GM23338 (cell line): ENCODE data around the gene GABPB1. TPM values are rescaled to one million over a fixed set of nuclear protein-coding genes. Genes with fewer than 3 reads are reported as not detected.

Experiments used
- ATAC-seq: fragments of 200-7000 bp; cut with Tn5 transposase; 3 replicates; pipeline ENCODE4 v1.9.1; 2020
- DNase-seq: peaks from one replicate; pipeline ENCODE4 v3.0.0-alpha.2; 2015; ENCODE audit warnings: low spot score
- H2AFZ ChIP-seq: fragments of 200-600 bp; sonication (generic); 2 replicates; pipeline ENCODE4 v1.8.0; 2016; ENCODE audit warnings: antibody characterized with exemption, mild to moderate bottlenecking, moderate library complexity
- H3F3A ChIP-seq: fragments of 200-600 bp; sonication (generic); replicated peaks from 2 replicates; pipeline ENCODE4 v1.8.0; 2017; ENCODE audit warnings: antibody characterized with exemption, mixed run types, low read depth
- H3K27ac ChIP-seq: fragments of 200-600 bp; sonication (generic); 2 replicates; pipeline ENCODE4 v1.6.1; 2016; ENCODE audit warnings: low read depth
- H3K27me3 ChIP-seq: fragments of 200-600 bp; sonication (generic); 2 replicates; pipeline ENCODE4 v1.8.0; 2016; ENCODE audit warnings: mild to moderate bottlenecking, mixed run types, moderate library complexity; ENCODE audit not compliant: insufficient read depth
- H3K36me3 ChIP-seq: fragments of 200-600 bp; sonication (generic); 2 replicates; pipeline ENCODE4 v1.8.0; 2016; ENCODE audit warnings: mild to moderate bottlenecking; ENCODE audit not compliant: insufficient read depth
- H3K4me1 ChIP-seq: fragments of 200-600 bp; sonication (generic); 2 replicates; pipeline ENCODE4 v1.8.0; 2016; ENCODE audit warnings: mild to moderate bottlenecking, moderate library complexity; ENCODE audit not compliant: insufficient read depth
- H3K4me2 ChIP-seq: fragments of 200-600 bp; sonication (generic); 2 replicates; pipeline ENCODE4 v1.7.1; 2017; ENCODE audit warnings: mixed run types
- H3K4me3 ChIP-seq: fragments of 200-600 bp; sonication (generic); 2 replicates; pipeline ENCODE4 v1.6.1; 2016; ENCODE audit warnings: mixed run types
- H3K79me2 ChIP-seq: fragments of 200-600 bp; sonication (generic); replicated peaks from 2 replicates; pipeline ENCODE4 v1.8.0; 2017; ENCODE audit warnings: mild to moderate bottlenecking; ENCODE audit not compliant: insufficient read depth
- H3K9me2 ChIP-seq: fragments of 200-600 bp; sonication (generic); 2 replicates; pipeline ENCODE4 v1.8.0; 2017; ENCODE audit not compliant: insufficient read depth
- H4K20me1 ChIP-seq: fragments of 200-600 bp; sonication (generic); replicated peaks from 2 replicates; pipeline ENCODE4 v1.8.0; 2017; ENCODE audit warnings: mild to moderate bottlenecking; ENCODE audit not compliant: insufficient read depth
- H3K27ac Mint-ChIP-seq: 2 replicates; pipeline ENCODE4 v1.8.0; 2020; ENCODE audit warnings: inconsistent platforms, mild to moderate bottlenecking, moderate library complexity, mixed read lengths
- H3K27me3 Mint-ChIP-seq: 3 replicates; pipeline ENCODE4 v1.8.0; 2022; ENCODE audit warnings: low read depth, mild to moderate bottlenecking, moderate library complexity, mixed read lengths, inconsistent platforms; ENCODE audit not compliant: insufficient read depth, poor library complexity
- H3K36me3 Mint-ChIP-seq: 3 replicates; pipeline ENCODE4 v1.8.0; 2021; ENCODE audit warnings: low read depth, mild to moderate bottlenecking, inconsistent platforms, moderate library complexity, mixed read lengths
- H3K4me1 Mint-ChIP-seq: 3 replicates; pipeline ENCODE4 v1.8.0; 2020; ENCODE audit warnings: mild to moderate bottlenecking, inconsistent platforms, mixed read lengths
- H3K4me3 Mint-ChIP-seq: 3 replicates; pipeline ENCODE4 v1.8.0; 2021; ENCODE audit warnings: moderate library complexity, mild to moderate bottlenecking, inconsistent platforms, mixed read lengths
- H3K9me3 Mint-ChIP-seq: 3 replicates; pipeline ENCODE4 v1.8.0; 2020; ENCODE audit warnings: moderate library complexity, mild to moderate bottlenecking, inconsistent platforms, mixed read lengths
- CREB1 ChIP-seq: fragments of 250-450 bp; sonication (Bioruptor Pico); IDR thresholded peaks from 2 replicates; pipeline ENCODE4 v1.5.0; 2020; ENCODE audit warnings: low read depth, mild to moderate bottlenecking, moderate library complexity
- CTCF ChIP-seq, 2 experiments: fragments of 200-600 bp in 1 of 2; sonication (generic) in 1 of 2; conservative IDR thresholded peaks; 2 replicates each; pipeline versions ENCODE4 v1.5.1 to v1.6.1; 2016 to 2017; ENCODE audit warnings: antibody characterized with exemption in 2 of 2, low read depth in 2 of 2, mild to moderate bottlenecking in 2 of 2, moderate library complexity in 1 of 2
- ETS1 ChIP-seq: IDR thresholded peaks from 2 replicates; pipeline ENCODE4 v1.6.1; 2016; ENCODE audit warnings: antibody characterized with exemption
- EZH2 ChIP-seq: fragments of 200-600 bp; sonication (generic); IDR thresholded peaks from one replicate; pipeline ENCODE4 v1.8.0; 2017; ENCODE audit warnings: antibody characterized with exemption, mild to moderate bottlenecking, low read depth; ENCODE audit not compliant: unreplicated experiment
- EZH2phosphoT487 ChIP-seq: fragments of 200-600 bp; sonication (generic); IDR thresholded peaks from one replicate; pipeline ENCODE4 v1.8.1; 2018; ENCODE audit warnings: antibody characterized with exemption; ENCODE audit not compliant: unreplicated experiment
- JUNB ChIP-seq: IDR thresholded peaks from one replicate; pipeline ENCODE4 v1.6.1; 2016; ENCODE audit warnings: antibody characterized with exemption; ENCODE audit not compliant: unreplicated experiment
- NANOG ChIP-seq: IDR thresholded peaks from 2 replicates; pipeline ENCODE4 v1.6.1; 2016; ENCODE audit warnings: antibody characterized with exemption, borderline replicate concordance
- POLR2AphosphoS5 ChIP-seq: IDR thresholded peaks from 2 replicates; pipeline ENCODE4 v1.6.1; 2016; ENCODE audit warnings: antibody characterized with exemption, low read depth
- REST ChIP-seq: IDR thresholded peaks from one replicate; pipeline ENCODE4 v1.6.1; 2018; ENCODE audit warnings: antibody characterized with exemption; ENCODE audit not compliant: unreplicated experiment
- STAT1 ChIP-seq: IDR thresholded peaks from one replicate; pipeline ENCODE4 v1.6.1; 2016; ENCODE audit warnings: antibody characterized with exemption; ENCODE audit not compliant: unreplicated experiment
- ZNF114 ChIP-seq: fragments of 250-450 bp; sonication (Bioruptor Pico); IDR thresholded peaks from 2 replicates; pipeline ENCODE4 v1.5.0; 2020; ENCODE audit warnings: mild to moderate bottlenecking, moderate library complexity
- ZNF331 ChIP-seq: fragments of 250-450 bp; sonication (Bioruptor Pico); IDR thresholded peaks from 2 replicates; pipeline ENCODE4 v1.5.0; 2020; ENCODE audit warnings: low read depth, mild to moderate bottlenecking, moderate library complexity
- ZNF462 ChIP-seq: fragments of 250-450 bp; sonication (Bioruptor Pico); IDR thresholded peaks from 2 replicates; pipeline ENCODE4 v1.5.0; 2020; ENCODE audit warnings: mild to moderate bottlenecking, moderate library complexity
- polyA plus RNA-seq: library from polyadenylated mRNA; unstranded; fragments of >200 nt; fragmentation: Nextera tagmentation; extraction: Ambion mirVana; gene quantifications from 2 replicates; pipeline ENCODE4 v1.2.1, GENCODE V29; 2016
- total RNA-seq: library from RNA; depleted of rRNA; stranded (reverse); fragments of >200 nt; shearing (Covaris generic); gene quantifications from 2 replicates; pipeline ENCODE4 v1.2.3, GENCODE V29; 2014

The GABPB1 gene
- total and polyA plus RNA-seq, 2 experiments from 2014 or later, result 34.4 to 53.9 TPM

GRCh38 chr15:50248994-50249582 is 105.9 kb downstream of the GABPB1 start:
- no peaks in the 10 kb centered on the region for H3K27me3 ChIP-seq
- Mint-ChIP-seq H3K27me3 (peaks cover 3% of the 10 kb centered on the region), H3K4me3 (no peak overlapping the region), H3K4me1 (no peaks in the 10 kb centered on the region), H3K9me3 (no peaks in the 10 kb centered on the region), H3K36me3 (no peaks in the 10 kb centered on the region), H3K27ac (no peak overlapping the region)
- H2AFZ ChIP-seq, result no peak overlapping the region
- no peak overlapping the region for H3K4me3 ChIP-seq
- H4K20me1 ChIP-seq, result no peaks in the 10 kb centered on the region
- TF ChIP-seq CREB1 (CRISPR knock-in tag), result no peak
- TF ChIP-seq JUNB, result no peak
- no peak for TF ChIP-seq REST
- TF ChIP-seq ZNF114 (CRISPR knock-in tag), result no peak
- no peak for TF ChIP-seq STAT1
- TF ChIP-seq ZNF462 (CRISPR knock-in tag), result no peak
- no peak for TF ChIP-seq EZH2phosphoT487
- TF ChIP-seq ZNF331 (CRISPR knock-in tag), result no peak
- TF ChIP-seq NANOG, result no peak
- no peak for TF ChIP-seq EZH2
- no peak for TF ChIP-seq ETS1
- TF ChIP-seq CTCF (conservative IDR thresholded peaks at IDR 0.05; ENCODE audit: low read depth in 2 of 2), result no peak
- TF ChIP-seq POLR2AphosphoS5, result no peak
- no peaks in the 10 kb centered on the region for H3K36me3 ChIP-seq
- H3K27ac ChIP-seq, result no peak overlapping the region
- DNase-seq (no peak), ATAC-seq (no peak)
- H3K4me1 ChIP-seq, result no peaks in the 10 kb centered on the region
- no peaks in the 10 kb centered on the region for H3K79me2 ChIP-seq
- H3K9me2 ChIP-seq, result peaks cover 6% of the 10 kb centered on the region; the same call in 1 of the 2 replicates
- no peaks in the 10 kb centered on the region for H3F3A ChIP-seq
- no peak overlapping the region for H3K4me2 ChIP-seq
